ENCODE results near the gene MRGPRX1. TPM values are rescaled to one million over a fixed set of nuclear protein-coding genes. Genes with fewer than 3 reads are reported as not detected.
"Not testable (repeated sequence)": the region's sequence is repeated elsewhere in the genome, so short reads cannot be mapped to it uniquely, and the experiment has no call there.

The MRGPRX1 gene
- total RNA-seq, 1 experiment from 2014 or later = not detected

- Mint-ChIP-seq H3K36me3 (ENCODE audit: insufficient read depth, unreplicated experiment) (no peaks in the 10 kb centered on the region), H3K4me1 (ENCODE audit: low read depth, unreplicated experiment) (no peaks in the 10 kb centered on the region), H3K9me3 (ENCODE audit: low read depth, unreplicated experiment) (no peaks in the 10 kb centered on the region), H3K27ac (ENCODE audit: unreplicated experiment) (no peak overlapping the region), H3K27me3 (ENCODE audit: unreplicated experiment) (peaks cover 80% of the 10 kb centered on the region), H3K4me3 (ENCODE audit: low read depth, unreplicated experiment) (no peak overlapping the region)
- TF ChIP-seq, protein P1, sequence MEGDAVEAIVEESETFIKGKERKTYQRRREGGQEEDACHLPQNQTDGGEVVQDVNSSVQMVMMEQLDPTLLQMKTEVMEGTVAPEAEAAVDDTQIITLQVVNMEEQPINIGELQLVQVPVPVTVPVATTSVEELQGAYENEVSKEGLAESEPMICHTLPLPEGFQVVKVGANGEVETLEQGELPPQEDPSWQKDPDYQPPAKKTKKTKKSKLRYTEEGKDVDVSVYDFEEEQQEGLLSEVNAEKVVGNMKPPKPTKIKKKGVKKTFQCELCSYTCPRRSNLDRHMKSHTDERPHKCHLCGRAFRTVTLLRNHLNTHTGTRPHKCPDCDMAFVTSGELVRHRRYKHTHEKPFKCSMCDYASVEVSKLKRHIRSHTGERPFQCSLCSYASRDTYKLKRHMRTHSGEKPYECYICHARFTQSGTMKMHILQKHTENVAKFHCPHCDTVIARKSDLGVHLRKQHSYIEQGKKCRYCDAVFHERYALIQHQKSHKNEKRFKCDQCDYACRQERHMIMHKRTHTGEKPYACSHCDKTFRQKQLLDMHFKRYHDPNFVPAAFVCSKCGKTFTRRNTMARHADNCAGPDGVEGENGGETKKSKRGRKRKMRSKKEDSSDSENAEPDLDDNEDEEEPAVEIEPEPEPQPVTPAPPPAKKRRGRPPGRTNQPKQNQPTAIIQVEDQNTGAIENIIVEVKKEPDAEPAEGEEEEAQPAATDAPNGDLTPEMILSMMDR (IDR thresholded peaks at IDR 0.05; ENCODE audit: unreplicated experiment) = no peak
- DNase-seq = no peak
- intact Hi-C loops (cut with micrococcal nuclease; ENCODE audit: unreplicated experiment) = no loop called here
- no TSS peak for BruUV-seq (replicated peaks)
- CTCF ChIA-PET = no interaction called here
Measured at GRCh38 chr11:18912883-18913282, 26.3 kb downstream of the MRGPRX1 start.

DNA sequence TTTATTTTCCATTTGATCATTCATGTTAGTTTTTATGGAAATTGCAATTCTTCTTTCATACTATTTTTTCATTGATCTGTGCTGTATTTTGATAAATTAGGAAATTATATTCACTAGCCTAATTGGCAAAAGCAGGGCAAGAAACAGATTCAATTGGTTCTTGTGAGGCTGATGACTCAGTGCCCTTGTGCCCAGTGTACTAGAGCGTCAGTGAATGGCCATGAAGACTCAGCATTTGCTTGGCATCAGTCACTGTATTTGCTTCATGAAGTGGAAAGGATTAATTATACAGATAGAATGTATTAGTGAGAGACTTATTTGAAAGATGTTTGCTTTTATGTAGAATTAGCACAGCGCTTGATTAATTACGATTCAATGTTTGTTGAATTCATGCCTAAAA is 31.8 kb downstream of the MRGPRX1 start:
- intact Hi-C loops (cut with micrococcal nuclease; ENCODE audit: unreplicated experiment) = no loop called here
- H3K4me1 Mint-ChIP-seq (ENCODE audit: low read depth, unreplicated experiment) = no peaks in the 10 kb centered on the region
- H3K9me3 Mint-ChIP-seq (ENCODE audit: low read depth, unreplicated experiment) = no peaks in the 10 kb centered on the region
- TF ChIP-seq, protein P1 (IDR thresholded peaks at IDR 0.05; ENCODE audit: unreplicated experiment) = no peak
- no peak overlapping the region for H3K4me3 Mint-ChIP-seq (ENCODE audit: low read depth, unreplicated experiment)
- no peak for DNase-seq
- BruUV-seq (replicated peaks) = no TSS peak
- CTCF ChIA-PET = no interaction called here
- no peak overlapping the region for H3K27ac Mint-ChIP-seq (ENCODE audit: unreplicated experiment)
- no peaks in the 10 kb centered on the region for H3K36me3 Mint-ChIP-seq (ENCODE audit: insufficient read depth, unreplicated experiment)
- peaks cover 99% of the 10 kb centered on the region for H3K27me3 Mint-ChIP-seq (ENCODE audit: unreplicated experiment)

DNA sequence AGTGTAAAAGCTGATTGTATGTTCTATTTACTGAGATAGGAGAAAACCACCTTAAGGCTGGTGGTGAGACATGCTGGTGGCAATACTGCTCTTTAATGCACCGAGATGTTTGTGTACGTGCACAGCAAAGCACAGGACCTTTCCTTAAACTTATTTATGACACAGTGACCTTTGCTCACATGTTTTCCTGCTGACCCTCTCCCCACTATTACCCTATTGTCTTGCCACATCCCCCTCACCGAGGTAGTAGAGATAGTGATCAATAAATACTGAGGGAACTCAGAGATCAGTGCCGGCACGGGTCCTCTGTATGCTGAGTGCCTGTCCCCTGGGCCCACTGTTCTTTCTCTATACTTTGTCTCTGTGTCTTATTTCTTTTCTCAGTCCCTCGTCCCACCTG is 38.6 kb downstream of the MRGPRX1 start:
- CTCF ChIA-PET; DNase-seq; H3K27ac Mint-ChIP-seq (ENCODE audit: unreplicated experiment); H3K9me3 Mint-ChIP-seq (ENCODE audit: low read depth, unreplicated experiment); H3K4me3 Mint-ChIP-seq (ENCODE audit: low read depth, unreplicated experiment); H3K4me1 Mint-ChIP-seq (ENCODE audit: low read depth, unreplicated experiment); BruUV-seq (replicated peaks); H3K36me3 Mint-ChIP-seq (ENCODE audit: insufficient read depth, unreplicated experiment); intact Hi-C loops (cut with micrococcal nuclease; ENCODE audit: unreplicated experiment): not testable (repeated sequence)
- H3K27me3 Mint-ChIP-seq (ENCODE audit: unreplicated experiment) = peaks cover 93% of the 10 kb centered on the region

DNA sequence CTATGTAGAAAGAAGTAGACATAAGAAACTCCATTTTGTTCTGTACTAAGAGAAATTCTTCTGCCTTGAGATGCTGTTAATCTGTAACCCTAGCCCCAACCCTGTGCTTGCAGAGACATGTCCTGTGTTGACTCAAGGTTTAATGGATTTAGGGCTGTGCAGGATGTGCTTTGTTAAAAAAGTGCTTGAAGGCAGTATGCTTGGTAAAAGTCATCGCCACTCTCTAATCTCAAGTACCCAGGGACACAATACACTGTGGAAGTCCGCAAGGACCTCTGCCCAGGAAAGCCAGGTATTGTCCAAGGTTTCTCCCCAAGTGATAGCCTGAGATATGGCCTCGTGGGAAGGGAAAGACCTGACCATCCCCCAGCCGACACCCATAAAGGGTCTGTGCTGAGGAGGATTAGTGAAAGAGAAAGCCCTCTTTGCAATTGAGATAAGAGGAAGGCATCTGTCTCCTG is 39.0 kb downstream of the MRGPRX1 start:
- BruUV-seq (replicated peaks); H3K27ac Mint-ChIP-seq (ENCODE audit: unreplicated experiment); intact Hi-C loops (cut with micrococcal nuclease; ENCODE audit: unreplicated experiment); CTCF ChIA-PET; H3K36me3 Mint-ChIP-seq (ENCODE audit: insufficient read depth, unreplicated experiment); H3K4me3 Mint-ChIP-seq (ENCODE audit: low read depth, unreplicated experiment); H3K9me3 Mint-ChIP-seq (ENCODE audit: low read depth, unreplicated experiment); DNase-seq; H3K4me1 Mint-ChIP-seq (ENCODE audit: low read depth, unreplicated experiment): not testable (repeated sequence)
- peaks cover 94% of the 10 kb centered on the region for H3K27me3 Mint-ChIP-seq (ENCODE audit: unreplicated experiment)

DNA sequence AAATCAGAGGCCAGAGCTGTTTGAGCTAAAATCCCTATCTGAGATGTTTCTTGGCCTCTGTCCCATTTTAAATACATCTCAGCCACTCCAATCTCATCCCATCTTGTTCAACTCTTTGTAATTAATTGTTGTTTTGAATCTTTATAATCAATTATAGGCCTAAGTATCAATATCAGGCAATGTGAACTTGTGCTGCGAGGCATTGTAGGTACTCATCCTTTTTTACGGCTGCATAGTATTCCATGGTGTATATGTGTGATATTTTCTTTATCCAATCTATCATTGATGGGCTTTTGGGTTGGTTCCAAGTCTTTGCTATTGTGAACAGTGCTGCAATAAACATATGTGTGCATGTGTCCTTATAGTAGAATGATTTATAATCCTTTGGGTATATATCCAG is 47.5 kb downstream of the MRGPRX1 start:
- DNase-seq; H3K4me3 Mint-ChIP-seq (ENCODE audit: low read depth, unreplicated experiment); H3K9me3 Mint-ChIP-seq (ENCODE audit: low read depth, unreplicated experiment); H3K36me3 Mint-ChIP-seq (ENCODE audit: insufficient read depth, unreplicated experiment); intact Hi-C loops (cut with micrococcal nuclease; ENCODE audit: unreplicated experiment); H3K27ac Mint-ChIP-seq (ENCODE audit: unreplicated experiment); BruUV-seq (replicated peaks); H3K4me1 Mint-ChIP-seq (ENCODE audit: low read depth, unreplicated experiment); CTCF ChIA-PET: not testable (repeated sequence)
- peaks cover 92% of the 10 kb centered on the region for H3K27me3 Mint-ChIP-seq (ENCODE audit: unreplicated experiment)

- TF ChIP-seq, protein P1 (IDR thresholded peaks at IDR 0.05; ENCODE audit: unreplicated experiment) = no peak
- intact Hi-C loops (cut with micrococcal nuclease; ENCODE audit: unreplicated experiment) = no loop called here
- Mint-ChIP-seq H3K36me3 (ENCODE audit: insufficient read depth, unreplicated experiment) (no peaks in the 10 kb centered on the region), H3K27ac (ENCODE audit: unreplicated experiment) (no peak overlapping the region), H3K4me1 (ENCODE audit: low read depth, unreplicated experiment) (no peaks in the 10 kb centered on the region), H3K4me3 (ENCODE audit: low read depth, unreplicated experiment) (no peak overlapping the region), H3K27me3 (ENCODE audit: unreplicated experiment) (peaks cover 92% of the 10 kb centered on the region), H3K9me3 (ENCODE audit: low read depth, unreplicated experiment) (peaks cover 3% of the 10 kb centered on the region)
- CTCF ChIA-PET = no interaction called here
- no peak for DNase-seq
- BruUV-seq (replicated peaks) = no TSS peak
Measured at GRCh38 chr11:18890615-18891014, 48.6 kb downstream of the MRGPRX1 start.

Data from Calu3 (cell line).